Sigmoid colon (tissue), 7 donors: ENCODE data around the gene NODAL. TPM values are rescaled to one million over a fixed set of nuclear protein-coding genes. Genes with fewer than 3 reads are reported as not detected.

ENCODE experiments used
- DNase-seq: peaks from one replicate; pipeline ENCODE4 v3.0.0-alpha.2; 2019
- H3K27ac ChIP-seq, 4 donors: fragments of 200-600 bp; sonication (generic); one replicate each; pipeline ENCODE4 v1.5.1; 2016 to 2019; ENCODE audit warnings: mild to moderate bottlenecking in 1 of 4
- H3K27me3 ChIP-seq, 3 donors: fragments of 200-600 bp; sonication (generic); one replicate each; pipeline ENCODE4 v1.5.1; 2019; ENCODE audit warnings: mild to moderate bottlenecking in 1 of 3
- H3K36me3 ChIP-seq, 4 donors: fragments of 200-600 bp; sonication (generic); one replicate each; pipeline ENCODE4 v1.5.1; 2016 to 2019
- H3K4me1 ChIP-seq, 4 donors: fragments of 200-600 bp; sonication (generic); one replicate each; pipeline ENCODE4 v1.5.1; 2017 to 2019
- H3K4me3 ChIP-seq, 4 donors: fragments of 200-600 bp; sonication (generic); one replicate each; pipeline ENCODE4 v1.5.1; 2017 to 2019; ENCODE audit warnings: mild to moderate bottlenecking in 2 of 4, moderate library complexity in 1 of 4
- H3K9me3 ChIP-seq, 4 donors: fragments of 200-600 bp in 3 of 4; sonication (generic) in 3 of 4; one replicate each; pipeline versions ENCODE4 v1.5.1 to v1.6.1; 2013 to 2019
- CTCF ChIP-seq, 4 experiments: fragments of 450-650 bp in 3 of 4; fragments of 200-600 bp in 1 of 4; IDR thresholded peaks; one replicate each; pipeline ENCODE4 v1.5.1; 2016 to 2019; ENCODE audit warnings: antibody characterized with exemption in 4 of 4, mild to moderate bottlenecking in 3 of 4, moderate library complexity in 2 of 4
- EP300 ChIP-seq, 4 donors: sonication (generic); formaldehyde crosslinking; IDR thresholded peaks; one replicate each; pipeline ENCODE4 v1.6.1; 2017; ENCODE audit warnings: antibody characterized with exemption in 4 of 4
- POLR2A ChIP-seq, 2 donors: fragments of 450-650 bp; IDR thresholded peaks; one replicate each; pipeline ENCODE4 v1.6.1; 2016; ENCODE audit warnings: antibody characterized with exemption in 2 of 2, mild to moderate bottlenecking in 2 of 2, moderate library complexity in 2 of 2
- POLR2AphosphoS5 ChIP-seq, 4 donors: sonication (generic); formaldehyde crosslinking; IDR thresholded peaks; one replicate each; pipeline ENCODE4 v1.6.1; 2017; ENCODE audit warnings: antibody characterized with exemption in 4 of 4
- WGBS, 2 donors: extraction: QIAGEN DNeasy Blood & Tissue Kit; methylation state at CpG; one replicate each; pipeline ENCODE4 v1.1.7; 2013; 5-methylcytosine and 5-hydroxymethylcytosine counted together
- intact Hi-C: fragments of 100-400 bp; cut with DNase I; formaldehyde crosslinking; loops from one replicate; pipeline ENCODE4 v1.15.1; 2023
- polyA plus RNA-seq, 3 donors: library from polyadenylated mRNA; stranded (reverse); fragments of 200-250 nt; gene quantifications; one replicate each; pipeline ENCODE4 v1.2.3, GENCODE V29; 2013
- total RNA-seq, 4 donors: library from RNA; depleted of rRNA; stranded (reverse); fragments of >200 nt; gene quantifications; one replicate each; pipeline ENCODE4 v1.1.0, GENCODE V29; 2016
- donor health status: healthy with polysubstance abuse.
- donor health status: Bipolar disorder and iron deficiency.
- donor health status: healthy.

The NODAL gene
- total and polyA plus RNA-seq, 7 donors, result not detected

- intact Hi-C loops, result no loop called here
- DNase-seq, result no peak
- Histone ChIP-seq H3K27me3 (peaks cover 17 to 26% (median 18%) of the 10 kb centered on the region in 3 donors), H3K4me3 (no peak overlapping the region), H3K36me3 (no peaks in the 10 kb centered on the region), H3K27ac (no peak overlapping the region), H3K4me1 (peaks cover 0 to 59% (median 44%) of the 10 kb centered on the region in 4 donors), H3K9me3 (no peaks in the 10 kb centered on the region)
- 90 to 91% methylated on average over 4 of the region's 4 CpGs for WGBS, 2 donors
- no peak for TF ChIP-seq CTCF (IDR thresholded peaks at IDR 0.05)
Observed at GRCh38 chr10:70444744-70445143, 3.3 kb upstream of the NODAL start.

GRCh38 chr10:70442332-70442988 lies 979 bp upstream of the NODAL start:
- Histone ChIP-seq H3K9me3 (no peaks in the 10 kb centered on the region), H3K36me3 (no peaks in the 10 kb centered on the region), H3K27me3 (peaks cover 17 to 26% (median 18%) of the 10 kb centered on the region in 3 donors), H3K4me1 (peaks cover 0 to 44% (median 33%) of the 10 kb centered on the region in 4 donors), H3K4me3 (no peak overlapping the region), H3K27ac (no peak overlapping the region)
- TF ChIP-seq POLR2A (IDR thresholded peaks at IDR 0.05), result no peak
- no peak for TF ChIP-seq EP300 (IDR thresholded peaks at IDR 0.05)
- TF ChIP-seq CTCF (IDR thresholded peaks at IDR 0.05), result no peak
- TF ChIP-seq POLR2AphosphoS5 (IDR thresholded peaks at IDR 0.05), result no peak
- WGBS, 2 donors, result 34 to 73% methylated on average over 6 of the region's 6 CpGs
- intact Hi-C loops, result no loop called here
- DNase-seq, result no peak

- WGBS, 2 donors, result 16 to 33% methylated on average over 12 of the region's 12 CpGs
- Histone ChIP-seq H3K4me3 (no peak overlapping the region), H3K36me3 (no peaks in the 10 kb centered on the region), H3K4me1 (peaks cover 0 to 39% (median 32%) of the 10 kb centered on the region in 4 donors), H3K27me3 (peaks cover 17 to 26% (median 18%) of the 10 kb centered on the region in 3 donors), H3K9me3 (no peaks in the 10 kb centered on the region), H3K27ac (no peak overlapping the region)
- intact Hi-C loops, result no loop called here
- no peak for DNase-seq
- TF ChIP-seq EP300 (IDR thresholded peaks at IDR 0.05) (no peak), POLR2AphosphoS5 (IDR thresholded peaks at IDR 0.05) (no peak), POLR2A (IDR thresholded peaks at IDR 0.05) (no peak), CTCF (IDR thresholded peaks at IDR 0.05) (no peak)
Observed at GRCh38 chr10:70441895-70442309, 421 bp upstream of the NODAL start.

GRCh38 chr10:70440296-70441160 lies 953 bp downstream of the NODAL start:
- Histone ChIP-seq H3K27me3 (peaks cover 17 to 26% (median 18%) of the 10 kb centered on the region in 3 donors), H3K4me1 (peaks cover 0 to 25% (median 18%) of the 10 kb centered on the region in 4 donors), H3K4me3 (peak overlapping the region in 3 of 4 donors; percentile 16 to 29 (median 17)), H3K27ac (no peak overlapping the region), H3K9me3 (no peaks in the 10 kb centered on the region), H3K36me3 (no peaks in the 10 kb centered on the region)
- DNase-seq, result no peak
- WGBS, 2 donors, result 4 to 5% methylated on average over 69 of the region's 69 CpGs
- TF ChIP-seq POLR2A (IDR thresholded peaks at IDR 0.05), result no peak
- TF ChIP-seq CTCF (IDR thresholded peaks at IDR 0.05), result no peak
- no peak for TF ChIP-seq POLR2AphosphoS5 (IDR thresholded peaks at IDR 0.05)
- TF ChIP-seq EP300 (IDR thresholded peaks at IDR 0.05), result no peak
- intact Hi-C loops, result no loop called here
